ENCODE measurements around the gene AVPI1. TPM values are rescaled to one million over a fixed set of nuclear protein-coding genes. Genes with fewer than 3 reads are reported as not detected.
A peak's percentile ranks its signal among the peaks of the same experiment; 100 is the strongest.

AVPI1 gene
- total and polyA plus RNA-seq, 2 experiments from 2014 or later = 7.4 to 7.6 TPM

DNA sequence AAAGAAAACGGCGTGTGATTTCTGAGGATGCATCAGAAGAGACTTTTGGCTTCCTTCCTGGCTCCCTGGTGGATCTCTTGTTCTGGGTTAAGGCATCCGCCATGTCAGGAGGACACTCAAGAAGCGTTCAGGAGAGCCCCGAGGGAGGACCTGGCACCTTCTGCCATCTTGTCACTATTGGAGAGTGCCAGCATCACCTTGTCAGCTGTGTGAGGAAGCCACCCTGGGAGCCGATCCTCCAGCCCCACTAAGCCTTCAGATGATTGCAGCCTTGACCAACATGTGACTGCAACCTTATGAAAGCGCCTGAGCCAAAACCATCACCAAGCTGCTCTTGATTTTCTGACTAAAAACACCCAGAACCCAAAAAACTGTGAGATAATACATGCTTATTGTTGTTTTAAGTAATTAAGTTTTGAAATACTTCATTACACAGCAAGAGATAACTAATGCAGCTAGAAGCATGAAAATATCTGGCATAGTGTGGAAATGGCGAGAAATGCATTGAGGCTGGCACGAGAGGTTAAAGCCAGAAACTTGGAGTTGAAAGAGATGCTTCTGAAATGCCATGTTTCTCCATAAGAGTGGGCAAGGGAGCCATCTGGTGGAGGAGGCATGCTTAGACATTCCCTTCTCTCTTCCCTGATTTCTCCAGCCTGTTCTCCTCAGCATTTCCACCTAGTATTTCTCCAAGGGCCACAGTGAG lies 44.5 kb upstream of the AVPI1 start:
- no peaks in the 10 kb centered on the region for H3K36me3 ChIP-seq (ENCODE audit: insufficient read depth)
- no peak overlapping the region for H3K4me3 Mint-ChIP-seq
- no peak overlapping the region for H3K4me3 ChIP-seq
- no peak overlapping the region for H3K27ac Mint-ChIP-seq
- H3K27me3 ChIP-seq (ENCODE audit: insufficient read depth) = peaks cover 26% of the 10 kb centered on the region
- no peaks in the 10 kb centered on the region for H3K4me1 ChIP-seq (ENCODE audit: insufficient read depth)
- H3F3A ChIP-seq (replicated peaks; ENCODE audit: low read depth) = 0 out of 2 replicates have a peak, but pooled peaks cover 2% of the 10 kb centered on the region
- H3K27ac ChIP-seq (ENCODE audit: low read depth) = no peak overlapping the region
- TF ChIP-seq POLR2AphosphoS5 (IDR thresholded peaks at IDR 0.05; ENCODE audit: low read depth) (no peak), CTCF (conservative IDR thresholded peaks at IDR 0.05; ENCODE audit: low read depth in 2 of 2) (peak; percentile 89 to 98), ZNF114 (CRISPR knock-in tag; IDR thresholded peaks at IDR 0.05) (no peak), EZH2phosphoT487 (IDR thresholded peaks at IDR 0.05; ENCODE audit: unreplicated experiment) (no peak), EZH2 (IDR thresholded peaks at IDR 0.05; ENCODE audit: low read depth, unreplicated experiment) (no peak), STAT1 (IDR thresholded peaks at IDR 0.05; ENCODE audit: unreplicated experiment) (no peak), CREB1 (CRISPR knock-in tag; IDR thresholded peaks at IDR 0.05; ENCODE audit: low read depth) (no peak), JUNB (IDR thresholded peaks at IDR 0.05; ENCODE audit: unreplicated experiment) (no peak)
- TF ChIP-seq, protein P1, sequence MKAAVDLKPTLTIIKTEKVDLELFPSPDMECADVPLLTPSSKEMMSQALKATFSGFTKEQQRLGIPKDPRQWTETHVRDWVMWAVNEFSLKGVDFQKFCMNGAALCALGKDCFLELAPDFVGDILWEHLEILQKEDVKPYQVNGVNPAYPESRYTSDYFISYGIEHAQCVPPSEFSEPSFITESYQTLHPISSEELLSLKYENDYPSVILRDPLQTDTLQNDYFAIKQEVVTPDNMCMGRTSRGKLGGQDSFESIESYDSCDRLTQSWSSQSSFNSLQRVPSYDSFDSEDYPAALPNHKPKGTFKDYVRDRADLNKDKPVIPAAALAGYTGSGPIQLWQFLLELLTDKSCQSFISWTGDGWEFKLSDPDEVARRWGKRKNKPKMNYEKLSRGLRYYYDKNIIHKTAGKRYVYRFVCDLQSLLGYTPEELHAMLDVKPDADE (IDR thresholded peaks at IDR 0.05) = no peak
- DNase-seq (ENCODE audit: low spot score) (peak; percentile 92), ATAC-seq (peak; percentile 84)
- H3K36me3 Mint-ChIP-seq (ENCODE audit: low read depth) = peaks cover 11% of the 10 kb centered on the region
- no peaks in the 10 kb centered on the region for H4K20me1 ChIP-seq (replicated peaks; ENCODE audit: insufficient read depth)
- peaks cover 9% of the 10 kb centered on the region; the same call in 1 of the 2 replicates for H3K9me2 ChIP-seq (ENCODE audit: insufficient read depth)
- H3K4me2 ChIP-seq = no peak overlapping the region
- H3K27me3 Mint-ChIP-seq (ENCODE audit: insufficient read depth, low read depth, poor library complexity) = peaks cover 17% of the 10 kb centered on the region
- peaks cover 11% of the 10 kb centered on the region for H3K9me3 Mint-ChIP-seq
- H2AFZ ChIP-seq = no peak overlapping the region
- H3K79me2 ChIP-seq (replicated peaks; ENCODE audit: insufficient read depth) = no peaks in the 10 kb centered on the region
- H3K4me1 Mint-ChIP-seq = peaks cover under 1% of the 10 kb centered on the region; the same call in 2 of the 3 replicates

- no peaks in the 10 kb centered on the region for H3K9me2 ChIP-seq (ENCODE audit: insufficient read depth)
- no peaks in the 10 kb centered on the region for H3K79me2 ChIP-seq (replicated peaks; ENCODE audit: insufficient read depth)
- peaks cover 5% of the 10 kb centered on the region; the same call in 2 of the 3 replicates for H3K4me1 Mint-ChIP-seq
- no peak overlapping the region for H2AFZ ChIP-seq
- H3F3A ChIP-seq (replicated peaks; ENCODE audit: low read depth) = 0 out of 2 replicates have a peak, but pooled peaks cover 2% of the 10 kb centered on the region
- H3K9me3 Mint-ChIP-seq = peaks cover 3% of the 10 kb centered on the region; the same call in 1 of the 3 replicates
- H3K4me3 ChIP-seq = no peak overlapping the region
- H3K36me3 Mint-ChIP-seq (ENCODE audit: low read depth) = no peaks in the 10 kb centered on the region
- no peak for DNase-seq (ENCODE audit: low spot score)
- H3K4me1 ChIP-seq (ENCODE audit: insufficient read depth) = no peaks in the 10 kb centered on the region
- no peaks in the 10 kb centered on the region for H3K27me3 Mint-ChIP-seq (ENCODE audit: insufficient read depth, low read depth, poor library complexity)
- H3K4me2 ChIP-seq = no peak overlapping the region
- no peak overlapping the region for H3K27ac ChIP-seq (ENCODE audit: low read depth)
- no peak overlapping the region for H3K4me3 Mint-ChIP-seq
- H4K20me1 ChIP-seq (replicated peaks; ENCODE audit: insufficient read depth) = no peaks in the 10 kb centered on the region
- ATAC-seq = no peak
- 0 out of 2 replicates have a peak, but pooled peaks cover under 1% of the 10 kb centered on the region for H3K27me3 ChIP-seq (ENCODE audit: insufficient read depth)
- H3K27ac Mint-ChIP-seq = no peak overlapping the region
- H3K36me3 ChIP-seq (ENCODE audit: insufficient read depth) = no peaks in the 10 kb centered on the region
- no peak for TF ChIP-seq JUNB (IDR thresholded peaks at IDR 0.05; ENCODE audit: unreplicated experiment)
- TF ChIP-seq, protein P2, sequence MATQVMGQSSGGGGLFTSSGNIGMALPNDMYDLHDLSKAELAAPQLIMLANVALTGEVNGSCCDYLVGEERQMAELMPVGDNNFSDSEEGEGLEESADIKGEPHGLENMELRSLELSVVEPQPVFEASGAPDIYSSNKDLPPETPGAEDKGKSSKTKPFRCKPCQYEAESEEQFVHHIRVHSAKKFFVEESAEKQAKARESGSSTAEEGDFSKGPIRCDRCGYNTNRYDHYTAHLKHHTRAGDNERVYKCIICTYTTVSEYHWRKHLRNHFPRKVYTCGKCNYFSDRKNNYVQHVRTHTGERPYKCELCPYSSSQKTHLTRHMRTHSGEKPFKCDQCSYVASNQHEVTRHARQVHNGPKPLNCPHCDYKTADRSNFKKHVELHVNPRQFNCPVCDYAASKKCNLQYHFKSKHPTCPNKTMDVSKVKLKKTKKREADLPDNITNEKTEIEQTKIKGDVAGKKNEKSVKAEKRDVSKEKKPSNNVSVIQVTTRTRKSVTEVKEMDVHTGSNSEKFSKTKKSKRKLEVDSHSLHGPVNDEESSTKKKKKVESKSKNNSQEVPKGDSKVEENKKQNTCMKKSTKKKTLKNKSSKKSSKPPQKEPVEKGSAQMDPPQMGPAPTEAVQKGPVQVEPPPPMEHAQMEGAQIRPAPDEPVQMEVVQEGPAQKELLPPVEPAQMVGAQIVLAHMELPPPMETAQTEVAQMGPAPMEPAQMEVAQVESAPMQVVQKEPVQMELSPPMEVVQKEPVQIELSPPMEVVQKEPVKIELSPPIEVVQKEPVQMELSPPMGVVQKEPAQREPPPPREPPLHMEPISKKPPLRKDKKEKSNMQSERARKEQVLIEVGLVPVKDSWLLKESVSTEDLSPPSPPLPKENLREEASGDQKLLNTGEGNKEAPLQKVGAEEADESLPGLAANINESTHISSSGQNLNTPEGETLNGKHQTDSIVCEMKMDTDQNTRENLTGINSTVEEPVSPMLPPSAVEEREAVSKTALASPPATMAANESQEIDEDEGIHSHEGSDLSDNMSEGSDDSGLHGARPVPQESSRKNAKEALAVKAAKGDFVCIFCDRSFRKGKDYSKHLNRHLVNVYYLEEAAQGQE (IDR thresholded peaks at IDR 0.05; ENCODE audit: unreplicated experiment) = no peak
- no peak for TF ChIP-seq CREB1 (CRISPR knock-in tag; IDR thresholded peaks at IDR 0.05; ENCODE audit: low read depth)
- TF ChIP-seq POLR2AphosphoS5 (IDR thresholded peaks at IDR 0.05; ENCODE audit: low read depth) = no peak
Observed at GRCh38 chr10:97729014-97729413, 42.0 kb upstream of the AVPI1 start.

All from GM23338 (cell line).